Frontal cortex (tissue), 1 donor: Measurements from ENCODE around the gene CUX1. TPM values are rescaled to one million over a fixed set of nuclear protein-coding genes. Genes with fewer than 3 reads are reported as not detected.

ENCODE experiments used
- small RNA-seq: library from RNA; depleted of rRNA; stranded (forward); fragments of <200 nt; gene quantifications from one replicate; pipeline ENCODE3, GENCODE V24; 2014
- total RNA-seq: library from RNA; depleted of rRNA; stranded (reverse); fragments of >200 nt; gene quantifications from one replicate; pipeline ENCODE4 v1.2.3, GENCODE V29; 2014

The CUX1 gene
- total RNA-seq, 1 donor from 2014 or later: 23.6 TPM

Small RNAs within 50 kb of the gene (small RNA-seq; reads per million reads assigned to genes)
- not detected for gene AC005086.2
- gene AC005086.3: not detected
- not detected for gene AC005086.4
- not detected for gene AC005088.1
- not detected for gene MIR4285
- not detected for gene RF00554

Other genes with a start within 250 kb of the CUX1 start
- not detected for gene MYL10, start 188.3 kb upstream of the CUX1 start, total RNA-seq